Astrocyte (in vitro differentiated cells and primary cell): ENCODE results near the gene ADCYAP1R1. TPM values are rescaled to one million over a fixed set of nuclear protein-coding genes. Genes with fewer than 3 reads are reported as not detected.

Experiments used
- DNase-seq: peaks from one replicate; pipeline ENCODE4 v3.0.0-alpha.2; 2010; ENCODE audit warnings: low read depth
- FAIRE-seq: peaks from 2 replicates; lab custom pipeline; 2011; peaks lifted over from hg19 to GRCh38; lab: Jason Lieb, UNC
- H2AFZ ChIP-seq: 2 replicates; pipeline ENCODE4 v1.6.0; 2012; ENCODE audit warnings: low read depth, low read length, inconsistent platforms
- H3K27ac ChIP-seq: 2 replicates; pipeline ENCODE4 v1.5.1; 2011; ENCODE audit warnings: low read depth, low read length, inconsistent platforms
- H3K27me3 ChIP-seq: 2 replicates; pipeline ENCODE4 v1.6.0; 2011; ENCODE audit warnings: low read length, inconsistent platforms; ENCODE audit not compliant: insufficient read depth
- H3K36me3 ChIP-seq: 2 replicates; pipeline ENCODE4 v1.5.1; 2011; ENCODE audit warnings: low read length, inconsistent platforms; ENCODE audit not compliant: insufficient read depth
- H3K4me1 ChIP-seq: 2 replicates; pipeline ENCODE4 v1.5.1; 2011; ENCODE audit warnings: low read length, inconsistent platforms; ENCODE audit not compliant: insufficient read depth
- H3K4me2 ChIP-seq: 2 replicates; pipeline ENCODE4 v1.6.0; 2012; ENCODE audit warnings: low read length, inconsistent platforms
- H3K4me3 ChIP-seq: 2 replicates; pipeline ENCODE4 v1.5.1; 2011; ENCODE audit warnings: low read depth, mild to moderate bottlenecking, low read length, inconsistent platforms; ENCODE audit not compliant: insufficient read depth
- H3K79me2 ChIP-seq: 2 replicates; pipeline ENCODE4 v1.6.0; 2012; ENCODE audit warnings: mild to moderate bottlenecking, low read length, inconsistent platforms; ENCODE audit not compliant: insufficient read depth
- H3K9ac ChIP-seq: 2 replicates; pipeline ENCODE4 v1.6.0; 2012; ENCODE audit warnings: mild to moderate bottlenecking, low read length, inconsistent platforms
- H3K9me3 ChIP-seq: 2 replicates; pipeline ENCODE4 v1.5.1; 2012; ENCODE audit warnings: low read depth, mild to moderate bottlenecking, low read length, inconsistent platforms; ENCODE audit not compliant: insufficient read depth
- H4K20me1 ChIP-seq: 2 replicates; pipeline ENCODE4 v1.6.0; 2012; ENCODE audit warnings: low read length, inconsistent platforms; ENCODE audit not compliant: insufficient read depth
- H3K27ac Mint-ChIP-seq: one replicate; pipeline ENCODE4 v1.8.0; 2021; ENCODE audit warnings: mild to moderate bottlenecking, mixed read lengths; ENCODE audit not compliant: unreplicated experiment
- H3K27me3 Mint-ChIP-seq: one replicate; pipeline ENCODE4 v1.8.0; 2021; ENCODE audit warnings: low read depth, mixed read lengths; ENCODE audit not compliant: unreplicated experiment
- H3K36me3 Mint-ChIP-seq: one replicate; pipeline ENCODE4 v1.8.0; 2021; ENCODE audit warnings: low read depth, mixed read lengths; ENCODE audit not compliant: unreplicated experiment
- H3K4me1 Mint-ChIP-seq: one replicate; pipeline ENCODE4 v1.8.0; 2021; ENCODE audit warnings: low read depth, mixed read lengths; ENCODE audit not compliant: unreplicated experiment
- H3K4me3 Mint-ChIP-seq: one replicate; pipeline ENCODE4 v1.8.0; 2021; ENCODE audit warnings: mild to moderate bottlenecking, moderate library complexity, mixed read lengths; ENCODE audit not compliant: unreplicated experiment
- H3K9me3 Mint-ChIP-seq: one replicate; pipeline ENCODE4 v1.8.0; 2021; ENCODE audit warnings: mild to moderate bottlenecking, mixed read lengths; ENCODE audit not compliant: unreplicated experiment
- EZH2 ChIP-seq: IDR thresholded peaks from 2 replicates; pipeline ENCODE4 v1.6.1; 2012; ENCODE audit warnings: mild to moderate bottlenecking, low read length, inconsistent platforms; ENCODE audit not compliant: insufficient read depth
- total RNA-seq: library from RNA; stranded (reverse); gene quantifications from 2 replicates; pipeline ENCODE4 v1.2.1, GENCODE V29; 2021
- TF ChIP-seq, protein P1 (sequence below): IDR thresholded peaks from 2 replicates; pipeline ENCODE4 v1.5.1; 2011; ENCODE audit warnings: low read depth, mild to moderate bottlenecking, inconsistent platforms, low read length, moderate library complexity; ENCODE audit not compliant: insufficient read depth

ADCYAP1R1 gene
- total RNA-seq, 1 donor from 2014 or later, result 0.05 TPM

DNA sequence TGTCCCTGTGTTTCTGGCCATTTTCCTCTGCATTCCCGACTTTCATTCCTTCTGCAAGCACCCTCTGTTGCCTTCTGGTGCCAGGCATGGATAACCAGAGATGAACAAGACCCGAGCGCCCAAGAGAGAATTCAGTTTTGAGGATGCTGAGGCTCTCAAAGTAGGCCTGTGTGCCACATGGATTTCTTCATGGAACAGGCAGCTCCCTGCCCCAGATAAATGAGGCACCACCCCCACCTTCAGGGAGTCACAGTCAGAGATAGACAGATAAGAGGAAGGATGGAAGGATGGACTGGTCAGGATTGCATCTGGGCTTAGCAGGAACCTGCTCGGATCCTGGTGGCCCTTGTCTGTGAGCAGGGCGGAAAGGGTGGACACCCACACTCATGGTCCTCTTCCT, 49.4 kb downstream of the ADCYAP1R1 start:
- DNase-seq (no peak), FAIRE-seq (no peak)
- Histone ChIP-seq H3K36me3 (no peaks in the 10 kb centered on the region), H3K27me3 (peaks cover 7% of the 10 kb centered on the region), H2AFZ (no peak overlapping the region), H3K27ac (no peak overlapping the region), H3K9ac (no peak overlapping the region), H3K4me2 (no peak overlapping the region), H3K4me3 (no peak overlapping the region), H3K9me3 (no peaks in the 10 kb centered on the region), H3K79me2 (no peaks in the 10 kb centered on the region), H4K20me1 (no peaks in the 10 kb centered on the region), H3K4me1 (peaks cover 5% of the 10 kb centered on the region)
- Mint-ChIP-seq H3K27me3 (peaks cover 21% of the 10 kb centered on the region), H3K4me1 (peaks cover 6% of the 10 kb centered on the region), H3K36me3 (no peaks in the 10 kb centered on the region), H3K27ac (no peak overlapping the region), H3K4me3 (no peak overlapping the region), H3K9me3 (no peaks in the 10 kb centered on the region)
- TF ChIP-seq EZH2, result no peak
- TF ChIP-seq, protein P1, sequence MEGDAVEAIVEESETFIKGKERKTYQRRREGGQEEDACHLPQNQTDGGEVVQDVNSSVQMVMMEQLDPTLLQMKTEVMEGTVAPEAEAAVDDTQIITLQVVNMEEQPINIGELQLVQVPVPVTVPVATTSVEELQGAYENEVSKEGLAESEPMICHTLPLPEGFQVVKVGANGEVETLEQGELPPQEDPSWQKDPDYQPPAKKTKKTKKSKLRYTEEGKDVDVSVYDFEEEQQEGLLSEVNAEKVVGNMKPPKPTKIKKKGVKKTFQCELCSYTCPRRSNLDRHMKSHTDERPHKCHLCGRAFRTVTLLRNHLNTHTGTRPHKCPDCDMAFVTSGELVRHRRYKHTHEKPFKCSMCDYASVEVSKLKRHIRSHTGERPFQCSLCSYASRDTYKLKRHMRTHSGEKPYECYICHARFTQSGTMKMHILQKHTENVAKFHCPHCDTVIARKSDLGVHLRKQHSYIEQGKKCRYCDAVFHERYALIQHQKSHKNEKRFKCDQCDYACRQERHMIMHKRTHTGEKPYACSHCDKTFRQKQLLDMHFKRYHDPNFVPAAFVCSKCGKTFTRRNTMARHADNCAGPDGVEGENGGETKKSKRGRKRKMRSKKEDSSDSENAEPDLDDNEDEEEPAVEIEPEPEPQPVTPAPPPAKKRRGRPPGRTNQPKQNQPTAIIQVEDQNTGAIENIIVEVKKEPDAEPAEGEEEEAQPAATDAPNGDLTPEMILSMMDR, result no peak

DNA sequence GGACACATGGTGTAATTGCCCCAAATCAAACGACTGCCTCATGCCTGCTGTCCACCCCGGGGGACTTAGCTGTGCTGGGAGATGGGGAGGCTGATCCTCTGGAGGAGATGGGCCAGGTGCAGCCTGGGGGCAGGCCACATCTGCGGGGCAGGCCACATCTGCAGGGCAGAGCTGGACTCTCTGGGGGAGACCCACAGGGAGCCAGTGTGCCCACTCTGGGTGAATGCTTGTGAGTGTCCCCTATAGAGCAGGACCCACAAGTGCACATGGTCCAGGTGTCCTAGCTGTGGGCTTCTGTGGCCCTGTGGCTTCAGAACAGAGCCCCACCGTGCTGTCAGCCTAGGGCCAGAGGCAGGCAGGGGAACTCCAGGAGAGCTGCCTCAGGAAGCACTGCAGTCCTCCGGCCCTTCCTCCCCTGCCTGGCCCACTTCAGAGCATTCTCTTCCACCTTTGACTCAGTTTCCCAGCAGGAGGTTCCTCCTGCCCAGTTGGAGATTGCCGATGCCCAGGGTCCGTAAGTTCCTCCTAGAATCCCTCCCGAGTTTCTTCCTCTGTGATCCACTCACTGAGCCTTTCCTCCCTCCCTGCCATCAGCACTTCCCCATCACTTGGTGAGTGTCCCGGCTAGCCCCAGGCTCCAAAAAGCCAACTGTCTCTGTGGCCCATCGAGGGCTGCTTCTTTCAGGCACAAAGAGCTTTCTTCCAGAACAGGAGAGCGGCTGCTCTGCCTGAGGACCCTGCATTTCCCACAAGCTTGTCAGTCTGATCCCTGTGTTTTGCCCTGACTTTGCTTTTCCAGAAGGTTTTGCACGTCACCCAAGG, 50.3 kb downstream of the ADCYAP1R1 start:
- Histone ChIP-seq H3K4me1 (peaks cover 5% of the 10 kb centered on the region), H3K36me3 (no peaks in the 10 kb centered on the region), H3K79me2 (no peaks in the 10 kb centered on the region), H3K4me2 (no peak overlapping the region), H4K20me1 (no peaks in the 10 kb centered on the region), H3K27ac (no peak overlapping the region), H3K9me3 (no peaks in the 10 kb centered on the region), H3K9ac (no peak overlapping the region), H3K27me3 (peaks cover 2% of the 10 kb centered on the region), H2AFZ (no peak overlapping the region), H3K4me3 (no peak overlapping the region)
- no peak overlapping the region for H3K4me3 Mint-ChIP-seq
- H3K9me3 Mint-ChIP-seq, result no peaks in the 10 kb centered on the region
- FAIRE-seq (no peak), DNase-seq (no peak)
- peaks cover 6% of the 10 kb centered on the region for H3K4me1 Mint-ChIP-seq
- no peaks in the 10 kb centered on the region for H3K36me3 Mint-ChIP-seq
- peaks cover 13% of the 10 kb centered on the region for H3K27me3 Mint-ChIP-seq
- no peak overlapping the region for H3K27ac Mint-ChIP-seq
- TF ChIP-seq, protein P1, result no peak
- TF ChIP-seq EZH2, result no peak
